ENCODE measurements around the gene RTP1.

GRCh38 chr3:187166750-187167149, 30.5 kb upstream of the RTP1 start:
- TF ChIP-seq ZNF274 (IDR thresholded peaks at IDR 0.05; ENCODE audit: low read depth, low read length) (no peak), SUZ12 (IDR thresholded peaks at IDR 0.05; ENCODE audit: extremely low read depth, insufficient read depth, insufficient read length) (no peak)
